GM12878 (cell line): ENCODE data around the gene POGLUT3. TPM values are rescaled to one million over a fixed set of nuclear protein-coding genes. Genes with fewer than 3 reads are reported as not detected.

Experiments
- ASH2L ChIP-seq: fragments of 300-600, 200-600 bp; sonication (generic); IDR thresholded peaks from 2 replicates; pipeline ENCODE4 v1.6.1; 2017; ENCODE audit warnings: low read depth, mild to moderate bottlenecking, borderline replicate concordance
- CBX3 ChIP-seq: fragments of 200-600 bp; sonication (generic); IDR thresholded peaks from 2 replicates; pipeline ENCODE4 v1.6.1; 2016; ENCODE audit warnings: low read depth, borderline replicate concordance
- CREM ChIP-seq: IDR thresholded peaks from 2 replicates; pipeline ENCODE4 v1.6.1; 2014; ENCODE audit warnings: antibody characterized with exemption, low read depth
- ESRRA ChIP-seq: IDR thresholded peaks from 2 replicates; pipeline ENCODE4 v1.6.1; 2012; ENCODE audit warnings: mild to moderate bottlenecking, low read length, improper control_type of control experiment
- GABPA ChIP-seq: IDR thresholded peaks from 2 replicates; pipeline ENCODE4 v1.6.1; 2014; ENCODE audit warnings: antibody characterized with exemption, low read depth, mild to moderate bottlenecking, inconsistent platforms
- LARP7 ChIP-seq: fragments of 450-650 bp; IDR thresholded peaks from 2 replicates; pipeline ENCODE4 v1.6.1; 2017; ENCODE audit warnings: mild to moderate bottlenecking
- MEF2B ChIP-seq: fragments of 450-650 bp; IDR thresholded peaks from 2 replicates; pipeline ENCODE4 v1.6.1; 2018; ENCODE audit warnings: mild to moderate bottlenecking, moderate library complexity; ENCODE audit not compliant: partially characterized antibody, poor library complexity, severe bottlenecking
- MTA2 ChIP-seq: fragments of 450-650 bp; IDR thresholded peaks from 2 replicates; pipeline ENCODE4 v1.6.1; 2016; ENCODE audit warnings: low read depth, mild to moderate bottlenecking, moderate library complexity
- NR2C1 ChIP-seq: fragments of 450-650 bp; IDR thresholded peaks from 2 replicates; pipeline ENCODE4 v1.6.1; 2017; ENCODE audit warnings: antibody characterized with exemption, mild to moderate bottlenecking, moderate library complexity
- TBL1XR1 ChIP-seq: IDR thresholded peaks from 2 replicates; pipeline ENCODE4 v1.6.1; 2012; ENCODE audit warnings: low read depth, low read length, improper control_type of control experiment
- ZNF207 ChIP-seq: fragments of 450-650 bp; IDR thresholded peaks from 2 replicates; pipeline ENCODE4 v1.6.1; 2014; ENCODE audit warnings: antibody characterized with exemption, mild to moderate bottlenecking, borderline replicate concordance
- polyA plus RNA-seq, 11 experiments: library from polyadenylated mRNA; depleted of rRNA in 4 of 11; unstranded in 6 of 11; stranded (reverse) in 5 of 11; fragments of >200 nt; fragmentation: Nextera tagmentation in 4 of 11; fragmentation: Illumina TruSeq in 1 of 11; extraction: Ambion mirVana in 4 of 11; extraction: Trizol in 1 of 11; gene quantifications; 1 replicate in 1 of 11; 2 replicates in 10 of 11; pipeline versions ENCODE4 v1.2.1 to v1.2.3, GENCODE V29; 2011 to 2016; ENCODE audit warnings: inconsistent platforms in 2 of 11, missing spikeins in 2 of 11, low read depth in 1 of 11
- total RNA-seq, 4 experiments: library from RNA; depleted of rRNA in 3 of 4; stranded (reverse); fragments of >200 nt in 3 of 4; fragmentation: Illumina TruSeq in 1 of 4; extraction: Trizol in 1 of 4; gene quantifications; 2 replicates each; pipeline versions ENCODE4 v1.2.1 to v1.2.3, GENCODE V29; 2013 to 2021
- TF ChIP-seq, protein P1 (sequence below): IDR thresholded peaks from 2 replicates; pipeline ENCODE4 v1.6.1; 2011; ENCODE audit warnings: low read depth, mild to moderate bottlenecking, low read length, moderate library complexity, borderline replicate concordance; ENCODE audit errors: extremely low read depth
- TF ChIP-seq, protein P2 (sequence below): IDR thresholded peaks from 2 replicates; pipeline ENCODE4 v1.6.1; 2012; ENCODE audit warnings: low read depth, low read length, improper control_type of control experiment
- TF ChIP-seq, protein P3 (sequence below): IDR thresholded peaks from 2 replicates; pipeline ENCODE4 v1.6.1; 2012; ENCODE audit warnings: improper control_type of control experiment, low read depth, low read length; ENCODE audit not compliant: insufficient replicate concordance
- TF ChIP-seq, protein P4 (sequence below): IDR thresholded peaks from 2 replicates; pipeline ENCODE4 v1.6.1; 2012; ENCODE audit warnings: low read length, inconsistent platforms
- TF ChIP-seq, protein P5 (sequence below): fragments of 450-650 bp; IDR thresholded peaks from 2 replicates; pipeline ENCODE4 v1.6.1; 2017; ENCODE audit warnings: borderline replicate concordance
- TF ChIP-seq, protein P6 (sequence below), 3 experiments: IDR thresholded peaks in 2 of 3; conservative IDR thresholded peaks in 1 of 3; 2 replicates each; pipeline ENCODE4 v1.5.1; 2011; ENCODE audit warnings: low read depth in 3 of 3, low read length in 3 of 3, mild to moderate bottlenecking in 3 of 3, control low read depth in 2 of 3, moderate library complexity in 2 of 3, inconsistent platforms in 1 of 3, mixed read lengths in 1 of 3; ENCODE audit not compliant: control insufficient read depth in 2 of 3, insufficient read depth in 1 of 3; ENCODE audit errors: extremely low read depth in 1 of 3

The POGLUT3 gene
- total and polyA plus RNA-seq, 10 of the 15 experiments (the other 5 are each of a cell fraction or from before 2014, with no cell fraction given): 3.7 to 21.5 (median 12.9) TPM

DNA sequence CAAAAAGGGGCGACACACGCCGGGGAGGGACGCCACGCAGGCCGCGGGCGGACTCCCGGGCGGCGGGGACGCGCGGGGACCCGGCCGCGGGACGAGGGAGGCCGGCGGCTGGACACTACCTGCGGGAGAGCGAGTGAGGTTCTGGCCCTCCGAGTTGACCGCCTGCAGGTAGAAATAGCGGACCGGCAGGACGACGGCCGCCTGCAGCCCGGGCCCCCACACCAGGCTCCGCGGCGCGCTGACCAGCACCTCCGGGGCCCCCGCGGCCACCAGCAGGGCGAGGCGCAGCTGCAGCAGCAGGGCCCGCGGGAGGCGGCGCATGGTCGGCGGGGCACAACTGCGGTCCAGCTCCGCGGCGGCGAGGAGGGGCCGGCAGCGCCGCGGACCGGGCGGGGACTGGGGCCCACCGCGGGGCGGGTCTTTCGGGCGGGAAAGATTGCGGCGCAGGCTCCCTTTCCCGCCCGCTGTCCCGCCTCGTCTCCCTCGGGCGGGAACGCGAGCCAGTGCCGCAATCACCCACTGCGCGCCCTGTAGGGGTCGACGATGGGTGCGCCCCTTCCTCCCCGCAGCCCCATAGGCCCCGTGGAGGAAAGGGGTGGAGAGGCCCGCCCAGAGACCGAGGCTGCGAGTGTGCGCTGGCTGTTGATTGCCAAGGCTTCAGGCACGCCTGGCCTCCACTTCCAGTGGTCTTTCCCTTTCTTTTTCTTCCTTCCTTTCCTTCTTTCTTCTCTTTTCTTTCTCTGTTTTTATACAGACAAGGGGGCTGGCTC lies at the start of gene POGLUT3 (continued):
- TF ChIP-seq, protein P1, sequence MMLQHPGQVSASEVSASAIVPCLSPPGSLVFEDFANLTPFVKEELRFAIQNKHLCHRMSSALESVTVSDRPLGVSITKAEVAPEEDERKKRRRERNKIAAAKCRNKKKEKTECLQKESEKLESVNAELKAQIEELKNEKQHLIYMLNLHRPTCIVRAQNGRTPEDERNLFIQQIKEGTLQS: no peak
- TF ChIP-seq, protein P2, sequence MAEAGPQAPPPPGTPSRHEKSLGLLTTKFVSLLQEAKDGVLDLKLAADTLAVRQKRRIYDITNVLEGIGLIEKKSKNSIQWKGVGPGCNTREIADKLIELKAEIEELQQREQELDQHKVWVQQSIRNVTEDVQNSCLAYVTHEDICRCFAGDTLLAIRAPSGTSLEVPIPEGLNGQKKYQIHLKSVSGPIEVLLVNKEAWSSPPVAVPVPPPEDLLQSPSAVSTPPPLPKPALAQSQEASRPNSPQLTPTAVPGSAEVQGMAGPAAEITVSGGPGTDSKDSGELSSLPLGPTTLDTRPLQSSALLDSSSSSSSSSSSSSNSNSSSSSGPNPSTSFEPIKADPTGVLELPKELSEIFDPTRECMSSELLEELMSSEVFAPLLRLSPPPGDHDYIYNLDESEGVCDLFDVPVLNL: 0 out of 2 replicates have a peak, but pooled peaks have one; percentile 14
- TF ChIP-seq NR2C1 (no peak), TBL1XR1 (no peak), MTA2 (no peak), GABPA (no peak), MEF2B (no peak), ASH2L (0 out of 2 replicates have a peak, but pooled peaks have one; percentile 27), CBX3 (no peak), ZNF207 (no peak), ESRRA (no peak), LARP7 (peak; percentile 93), CREM (no peak)
- TF ChIP-seq, protein P3, sequence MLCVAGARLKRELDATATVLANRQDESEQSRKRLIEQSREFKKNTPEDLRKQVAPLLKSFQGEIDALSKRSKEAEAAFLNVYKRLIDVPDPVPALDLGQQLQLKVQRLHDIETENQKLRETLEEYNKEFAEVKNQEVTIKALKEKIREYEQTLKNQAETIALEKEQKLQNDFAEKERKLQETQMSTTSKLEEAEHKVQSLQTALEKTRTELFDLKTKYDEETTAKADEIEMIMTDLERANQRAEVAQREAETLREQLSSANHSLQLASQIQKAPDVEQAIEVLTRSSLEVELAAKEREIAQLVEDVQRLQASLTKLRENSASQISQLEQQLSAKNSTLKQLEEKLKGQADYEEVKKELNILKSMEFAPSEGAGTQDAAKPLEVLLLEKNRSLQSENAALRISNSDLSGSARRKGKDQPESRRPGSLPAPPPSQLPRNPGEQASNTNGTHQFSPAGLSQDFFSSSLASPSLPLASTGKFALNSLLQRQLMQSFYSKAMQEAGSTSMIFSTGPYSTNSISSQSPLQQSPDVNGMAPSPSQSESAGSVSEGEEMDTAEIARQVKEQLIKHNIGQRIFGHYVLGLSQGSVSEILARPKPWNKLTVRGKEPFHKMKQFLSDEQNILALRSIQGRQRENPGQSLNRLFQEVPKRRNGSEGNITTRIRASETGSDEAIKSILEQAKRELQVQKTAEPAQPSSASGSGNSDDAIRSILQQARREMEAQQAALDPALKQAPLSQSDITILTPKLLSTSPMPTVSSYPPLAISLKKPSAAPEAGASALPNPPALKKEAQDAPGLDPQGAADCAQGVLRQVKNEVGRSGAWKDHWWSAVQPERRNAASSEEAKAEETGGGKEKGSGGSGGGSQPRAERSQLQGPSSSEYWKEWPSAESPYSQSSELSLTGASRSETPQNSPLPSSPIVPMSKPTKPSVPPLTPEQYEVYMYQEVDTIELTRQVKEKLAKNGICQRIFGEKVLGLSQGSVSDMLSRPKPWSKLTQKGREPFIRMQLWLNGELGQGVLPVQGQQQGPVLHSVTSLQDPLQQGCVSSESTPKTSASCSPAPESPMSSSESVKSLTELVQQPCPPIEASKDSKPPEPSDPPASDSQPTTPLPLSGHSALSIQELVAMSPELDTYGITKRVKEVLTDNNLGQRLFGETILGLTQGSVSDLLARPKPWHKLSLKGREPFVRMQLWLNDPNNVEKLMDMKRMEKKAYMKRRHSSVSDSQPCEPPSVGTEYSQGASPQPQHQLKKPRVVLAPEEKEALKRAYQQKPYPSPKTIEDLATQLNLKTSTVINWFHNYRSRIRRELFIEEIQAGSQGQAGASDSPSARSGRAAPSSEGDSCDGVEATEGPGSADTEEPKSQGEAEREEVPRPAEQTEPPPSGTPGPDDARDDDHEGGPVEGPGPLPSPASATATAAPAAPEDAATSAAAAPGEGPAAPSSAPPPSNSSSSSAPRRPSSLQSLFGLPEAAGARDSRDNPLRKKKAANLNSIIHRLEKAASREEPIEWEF: no peak
- TF ChIP-seq, protein P4, sequence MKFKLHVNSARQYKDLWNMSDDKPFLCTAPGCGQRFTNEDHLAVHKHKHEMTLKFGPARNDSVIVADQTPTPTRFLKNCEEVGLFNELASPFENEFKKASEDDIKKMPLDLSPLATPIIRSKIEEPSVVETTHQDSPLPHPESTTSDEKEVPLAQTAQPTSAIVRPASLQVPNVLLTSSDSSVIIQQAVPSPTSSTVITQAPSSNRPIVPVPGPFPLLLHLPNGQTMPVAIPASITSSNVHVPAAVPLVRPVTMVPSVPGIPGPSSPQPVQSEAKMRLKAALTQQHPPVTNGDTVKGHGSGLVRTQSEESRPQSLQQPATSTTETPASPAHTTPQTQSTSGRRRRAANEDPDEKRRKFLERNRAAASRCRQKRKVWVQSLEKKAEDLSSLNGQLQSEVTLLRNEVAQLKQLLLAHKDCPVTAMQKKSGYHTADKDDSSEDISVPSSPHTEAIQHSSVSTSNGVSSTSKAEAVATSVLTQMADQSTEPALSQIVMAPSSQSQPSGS: no peak
- TF ChIP-seq, protein P5, sequence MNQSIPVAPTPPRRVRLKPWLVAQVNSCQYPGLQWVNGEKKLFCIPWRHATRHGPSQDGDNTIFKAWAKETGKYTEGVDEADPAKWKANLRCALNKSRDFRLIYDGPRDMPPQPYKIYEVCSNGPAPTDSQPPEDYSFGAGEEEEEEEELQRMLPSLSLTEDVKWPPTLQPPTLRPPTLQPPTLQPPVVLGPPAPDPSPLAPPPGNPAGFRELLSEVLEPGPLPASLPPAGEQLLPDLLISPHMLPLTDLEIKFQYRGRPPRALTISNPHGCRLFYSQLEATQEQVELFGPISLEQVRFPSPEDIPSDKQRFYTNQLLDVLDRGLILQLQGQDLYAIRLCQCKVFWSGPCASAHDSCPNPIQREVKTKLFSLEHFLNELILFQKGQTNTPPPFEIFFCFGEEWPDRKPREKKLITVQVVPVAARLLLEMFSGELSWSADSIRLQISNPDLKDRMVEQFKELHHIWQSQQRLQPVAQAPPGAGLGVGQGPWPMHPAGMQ: no peak
- TF ChIP-seq, protein P6, sequence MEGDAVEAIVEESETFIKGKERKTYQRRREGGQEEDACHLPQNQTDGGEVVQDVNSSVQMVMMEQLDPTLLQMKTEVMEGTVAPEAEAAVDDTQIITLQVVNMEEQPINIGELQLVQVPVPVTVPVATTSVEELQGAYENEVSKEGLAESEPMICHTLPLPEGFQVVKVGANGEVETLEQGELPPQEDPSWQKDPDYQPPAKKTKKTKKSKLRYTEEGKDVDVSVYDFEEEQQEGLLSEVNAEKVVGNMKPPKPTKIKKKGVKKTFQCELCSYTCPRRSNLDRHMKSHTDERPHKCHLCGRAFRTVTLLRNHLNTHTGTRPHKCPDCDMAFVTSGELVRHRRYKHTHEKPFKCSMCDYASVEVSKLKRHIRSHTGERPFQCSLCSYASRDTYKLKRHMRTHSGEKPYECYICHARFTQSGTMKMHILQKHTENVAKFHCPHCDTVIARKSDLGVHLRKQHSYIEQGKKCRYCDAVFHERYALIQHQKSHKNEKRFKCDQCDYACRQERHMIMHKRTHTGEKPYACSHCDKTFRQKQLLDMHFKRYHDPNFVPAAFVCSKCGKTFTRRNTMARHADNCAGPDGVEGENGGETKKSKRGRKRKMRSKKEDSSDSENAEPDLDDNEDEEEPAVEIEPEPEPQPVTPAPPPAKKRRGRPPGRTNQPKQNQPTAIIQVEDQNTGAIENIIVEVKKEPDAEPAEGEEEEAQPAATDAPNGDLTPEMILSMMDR (IDR thresholded peaks at IDR 0.05 in 2 of 3, conservative IDR thresholded peaks at IDR 0.05 in 1 of 3; ENCODE audit: control insufficient read depth in 2 of 3, extremely low read depth in 1 of 3, insufficient read depth in 1 of 3, low read depth in 3 of 3, low read length in 3 of 3): no peak
